SU-DHL-6 (cell line): ENCODE measurements around the gene PPFIBP1.

Experiments used
- H2AFZ ChIP-seq: fragments of 200-600 bp; sonication (generic); 2 replicates; pipeline ENCODE4 v1.6.1; 2014; ENCODE audit warnings: low read depth, mild to moderate bottlenecking, moderate library complexity, mixed read lengths, antibody characterized with exemption, low read length; ENCODE audit not compliant: severe bottlenecking
- H3F3A ChIP-seq: fragments of 200-600 bp; shearing (Covaris generic); 2 replicates; pipeline ENCODE4 v1.6.0; 2016; ENCODE audit warnings: antibody characterized with exemption, mild to moderate bottlenecking; ENCODE audit not compliant: insufficient read depth
- H3K27ac ChIP-seq: fragments of 200-600 bp; sonication (generic); 2 replicates; pipeline ENCODE4 v1.5.1; 2016; ENCODE audit warnings: low read depth, mild to moderate bottlenecking, low read length, moderate library complexity, mixed read lengths
- H3K27me3 ChIP-seq: fragments of 200-600 bp; sonication (generic), shearing (Covaris generic); 2 replicates; pipeline ENCODE4 v1.6.0; 2014; ENCODE audit warnings: mild to moderate bottlenecking, low read length
- H3K36me3 ChIP-seq: fragments of 200-600 bp; sonication (generic); 2 replicates; pipeline ENCODE4 v1.6.1; 2014; ENCODE audit warnings: mild to moderate bottlenecking, low read length, mixed read lengths
- H3K4me2 ChIP-seq: fragments of 300-600, 200-600 bp; shearing (Covaris generic), sonication (generic); 2 replicates; pipeline ENCODE4 v1.6.0; 2014; ENCODE audit warnings: low read length, low read depth, mild to moderate bottlenecking; ENCODE audit not compliant: poor library complexity, severe bottlenecking
- H3K4me3 ChIP-seq: fragments of 200-600 bp; sonication (generic); 2 replicates; pipeline ENCODE4 v1.5.1; 2014; ENCODE audit warnings: antibody characterized with exemption, low read length, mild to moderate bottlenecking, mixed read lengths; ENCODE audit not compliant: insufficient read depth, poor library complexity, severe bottlenecking
- H3K79me2 ChIP-seq: fragments of 200-600 bp; sonication (generic); 2 replicates; pipeline ENCODE4 v1.6.1; 2014; ENCODE audit warnings: mild to moderate bottlenecking, low read length, moderate library complexity; ENCODE audit not compliant: insufficient read depth
- H3K9ac ChIP-seq: fragments of 200-600 bp; sonication (generic); 2 replicates; pipeline ENCODE4 v1.7.0; 2014; ENCODE audit warnings: mild to moderate bottlenecking, low read length
- H3K9me2 ChIP-seq: fragments of 200-600 bp; sonication (generic); replicated peaks from 2 replicates; pipeline ENCODE4 v1.6.1; 2014; ENCODE audit warnings: low read length; ENCODE audit not compliant: insufficient read depth
- H3K9me3 ChIP-seq: fragments of 200-600 bp; sonication (generic); 2 replicates; pipeline ENCODE4 v1.6.1; 2014; ENCODE audit warnings: low read length, mixed read lengths; ENCODE audit not compliant: insufficient read depth
- H4K20me1 ChIP-seq: fragments of 200-600 bp; sonication (generic); 2 replicates; pipeline ENCODE4 v1.6.1; 2014; ENCODE audit warnings: low read depth, mild to moderate bottlenecking, antibody characterized with exemption, low read length, moderate library complexity, mixed read lengths
- EZH2phosphoT487 ChIP-seq: fragments of 200-600 bp; sonication (generic), shearing (Covaris generic); conservative IDR thresholded peaks from 2 replicates; pipeline ENCODE4 v1.6.1; 2018; ENCODE audit warnings: mild to moderate bottlenecking, antibody characterized with exemption, low read length, moderate library complexity, mixed read lengths
- TF ChIP-seq, protein P1 (sequence below): fragments of 200-600 bp; sonication (generic); IDR thresholded peaks from one replicate; pipeline ENCODE4 v1.5.1; 2017; ENCODE audit warnings: antibody characterized with exemption, mild to moderate bottlenecking, low read length, moderate library complexity; ENCODE audit not compliant: insufficient read depth, poor library complexity, severe bottlenecking

Gene PPFIBP1

GRCh38 chr12:27686147-27686546 is 162.1 kb downstream of the PPFIBP1 start:
- Histone ChIP-seq H3K9ac (no peak overlapping the region), H3K79me2 (no peaks in the 10 kb centered on the region), H4K20me1 (no peaks in the 10 kb centered on the region), H3K4me2 (no peak overlapping the region), H3K4me3 (no peak overlapping the region), H3K9me3 (no peaks in the 10 kb centered on the region), H2AFZ (no peak overlapping the region), H3K27me3 (no peaks in the 10 kb centered on the region), H3F3A (no peaks in the 10 kb centered on the region), H3K27ac (no peak overlapping the region), H3K36me3 (no peaks in the 10 kb centered on the region), H3K9me2 (no peaks in the 10 kb centered on the region)
- no peak for TF ChIP-seq EZH2phosphoT487
- TF ChIP-seq, protein P1, sequence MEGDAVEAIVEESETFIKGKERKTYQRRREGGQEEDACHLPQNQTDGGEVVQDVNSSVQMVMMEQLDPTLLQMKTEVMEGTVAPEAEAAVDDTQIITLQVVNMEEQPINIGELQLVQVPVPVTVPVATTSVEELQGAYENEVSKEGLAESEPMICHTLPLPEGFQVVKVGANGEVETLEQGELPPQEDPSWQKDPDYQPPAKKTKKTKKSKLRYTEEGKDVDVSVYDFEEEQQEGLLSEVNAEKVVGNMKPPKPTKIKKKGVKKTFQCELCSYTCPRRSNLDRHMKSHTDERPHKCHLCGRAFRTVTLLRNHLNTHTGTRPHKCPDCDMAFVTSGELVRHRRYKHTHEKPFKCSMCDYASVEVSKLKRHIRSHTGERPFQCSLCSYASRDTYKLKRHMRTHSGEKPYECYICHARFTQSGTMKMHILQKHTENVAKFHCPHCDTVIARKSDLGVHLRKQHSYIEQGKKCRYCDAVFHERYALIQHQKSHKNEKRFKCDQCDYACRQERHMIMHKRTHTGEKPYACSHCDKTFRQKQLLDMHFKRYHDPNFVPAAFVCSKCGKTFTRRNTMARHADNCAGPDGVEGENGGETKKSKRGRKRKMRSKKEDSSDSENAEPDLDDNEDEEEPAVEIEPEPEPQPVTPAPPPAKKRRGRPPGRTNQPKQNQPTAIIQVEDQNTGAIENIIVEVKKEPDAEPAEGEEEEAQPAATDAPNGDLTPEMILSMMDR = no peak

DNA sequence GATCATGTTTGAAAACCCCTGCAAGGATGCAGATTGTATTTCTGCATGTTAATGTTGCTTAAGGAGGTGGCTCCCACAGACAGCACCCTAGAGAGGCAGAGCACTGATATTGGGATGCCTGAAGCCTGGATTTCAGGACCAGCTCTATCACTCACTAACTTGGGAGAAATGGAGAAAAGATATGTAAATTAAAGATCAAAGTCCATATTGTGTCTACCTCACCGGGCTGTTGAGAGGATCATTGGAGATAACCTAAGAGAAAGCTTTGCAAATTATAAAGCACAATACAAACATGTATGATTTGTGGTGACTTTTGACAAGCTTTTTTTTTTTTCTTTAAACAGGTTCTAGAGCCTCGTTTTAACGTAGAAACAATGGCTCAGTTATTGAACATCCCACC is 164.7 kb downstream of the PPFIBP1 start:
- Histone ChIP-seq H3K4me2 (no peak overlapping the region), H3K27me3 (no peaks in the 10 kb centered on the region), H3K9ac (no peak overlapping the region), H3K9me3 (no peaks in the 10 kb centered on the region), H2AFZ (no peak overlapping the region), H3K36me3 (no peaks in the 10 kb centered on the region), H4K20me1 (no peaks in the 10 kb centered on the region), H3K9me2 (no peaks in the 10 kb centered on the region), H3K27ac (no peak overlapping the region), H3K79me2 (no peaks in the 10 kb centered on the region), H3K4me3 (no peak overlapping the region), H3F3A (no peaks in the 10 kb centered on the region)
- no peak for TF ChIP-seq EZH2phosphoT487
- TF ChIP-seq, protein P1 = no peak

DNA sequence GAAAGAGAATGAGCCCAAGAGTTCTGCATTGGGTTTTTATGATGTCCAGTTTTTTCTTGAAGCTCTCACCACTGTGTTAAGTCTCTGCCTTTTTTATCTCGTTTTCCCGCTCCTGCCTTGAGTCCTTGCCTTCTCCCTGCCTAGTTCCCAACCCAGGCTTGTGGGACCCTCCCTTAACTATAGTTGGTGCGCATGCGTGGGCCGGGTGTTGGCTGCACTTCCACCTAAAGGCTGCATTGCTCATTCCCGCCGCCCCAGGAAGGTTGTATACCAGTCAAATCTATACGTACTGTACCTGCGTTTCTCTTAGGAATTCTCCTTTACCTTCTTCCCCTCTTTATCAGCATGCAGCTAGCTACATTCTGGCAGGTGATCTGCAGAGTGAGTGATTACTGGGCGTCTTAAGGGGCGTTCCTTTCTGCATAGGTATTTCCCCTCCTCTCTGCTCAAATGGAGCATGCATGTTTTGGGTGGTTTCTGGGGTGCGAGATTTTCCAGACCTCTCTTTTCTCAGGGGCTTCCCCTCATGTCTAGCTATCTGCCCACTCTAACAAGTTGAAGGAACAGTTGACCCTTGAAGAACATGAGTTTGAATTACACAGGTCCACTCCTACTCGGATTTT is 165.7 kb downstream of the PPFIBP1 start:
- TF ChIP-seq, protein P1 = no peak
- no peak for TF ChIP-seq EZH2phosphoT487
- Histone ChIP-seq H3K9ac (no peak overlapping the region), H3K4me2 (no peak overlapping the region), H3K27ac (no peak overlapping the region), H3F3A (no peaks in the 10 kb centered on the region), H3K9me2 (no peaks in the 10 kb centered on the region), H3K36me3 (no peaks in the 10 kb centered on the region), H3K4me3 (no peak overlapping the region), H4K20me1 (no peaks in the 10 kb centered on the region), H2AFZ (no peak overlapping the region), H3K79me2 (no peaks in the 10 kb centered on the region), H3K9me3 (no peaks in the 10 kb centered on the region), H3K27me3 (no peaks in the 10 kb centered on the region)
